ENCODE measurements around the gene MKKS. TPM values are rescaled to one million over a fixed set of nuclear protein-coding genes. Genes with fewer than 3 reads are reported as not detected.
A peak's percentile ranks its signal among the peaks of the same experiment; 100 is the strongest.

The MKKS gene
- total RNA-seq, 1 donor, result 7.6 TPM

- Histone ChIP-seq H3K4me2 (ENCODE audit: insufficient read depth, low read length) (no peak overlapping the region), H3K9me3 (ENCODE audit: low read depth, low read length) (no peaks in the 10 kb centered on the region), H3K27ac (ENCODE audit: low read depth, low read length) (no peak overlapping the region), H3K79me2 (ENCODE audit: insufficient read depth, low read length) (no peaks in the 10 kb centered on the region), H2AFZ (ENCODE audit: low read length) (no peak overlapping the region), H3K4me3 (ENCODE audit: insufficient read depth, low read length) (no peak overlapping the region), H3K36me3 (ENCODE audit: insufficient read depth, low read length) (no peaks in the 10 kb centered on the region), H3K27me3 (ENCODE audit: insufficient read depth, low read length) (no peaks in the 10 kb centered on the region), H4K20me1 (ENCODE audit: insufficient read depth, low read length) (no peaks in the 10 kb centered on the region), H3K4me1 (ENCODE audit: insufficient read depth, low read length) (no peaks in the 10 kb centered on the region)
- DNase-seq (ENCODE audit: insufficient read length, low spot score, missing footprints), result no peak
- TF ChIP-seq CTCF (IDR thresholded peaks at IDR 0.05; ENCODE audit: extremely low read depth, low read depth, low read length), result no peak
These were observed 73.1 kb downstream of the MKKS start for GRCh38 chr20:10360878-10361277.

GRCh38 chr20:10359621-10360040 lies 74.4 kb downstream of the MKKS start:
- Histone ChIP-seq H3K27me3 (ENCODE audit: insufficient read depth, low read length) (no peaks in the 10 kb centered on the region), H3K4me1 (ENCODE audit: insufficient read depth, low read length) (no peaks in the 10 kb centered on the region), H3K4me3 (ENCODE audit: insufficient read depth, low read length) (no peak overlapping the region), H3K36me3 (ENCODE audit: insufficient read depth, low read length) (no peaks in the 10 kb centered on the region), H4K20me1 (ENCODE audit: insufficient read depth, low read length) (no peaks in the 10 kb centered on the region), H2AFZ (ENCODE audit: low read length) (no peak overlapping the region), H3K9me3 (ENCODE audit: low read depth, low read length) (no peaks in the 10 kb centered on the region), H3K4me2 (ENCODE audit: insufficient read depth, low read length) (peak overlapping the region; percentile 34), H3K27ac (ENCODE audit: low read depth, low read length) (no peak overlapping the region), H3K79me2 (ENCODE audit: insufficient read depth, low read length) (no peaks in the 10 kb centered on the region)
- TF ChIP-seq CTCF (IDR thresholded peaks at IDR 0.05; ENCODE audit: extremely low read depth, low read depth, low read length), result no peak
- DNase-seq (ENCODE audit: insufficient read length, low spot score, missing footprints), result no peak

- H3K79me2 ChIP-seq (ENCODE audit: insufficient read depth, low read length), result no peaks in the 10 kb centered on the region
- H4K20me1 ChIP-seq (ENCODE audit: insufficient read depth, low read length), result no peaks in the 10 kb centered on the region
- peaks cover 6% of the 10 kb centered on the region for H3K4me1 ChIP-seq (ENCODE audit: insufficient read depth, low read length)
- no peak overlapping the region for H3K4me3 ChIP-seq (ENCODE audit: insufficient read depth, low read length)
- peak; percentile 71 for TF ChIP-seq CTCF (IDR thresholded peaks at IDR 0.05; ENCODE audit: extremely low read depth, low read depth, low read length)
- no peak overlapping the region for H3K27ac ChIP-seq (ENCODE audit: low read depth, low read length)
- DNase-seq (ENCODE audit: insufficient read length, low spot score, missing footprints), result no peak
- H3K4me2 ChIP-seq (ENCODE audit: insufficient read depth, low read length), result no peak overlapping the region
- H3K27me3 ChIP-seq (ENCODE audit: insufficient read depth, low read length), result no peaks in the 10 kb centered on the region
- no peaks in the 10 kb centered on the region for H3K36me3 ChIP-seq (ENCODE audit: insufficient read depth, low read length)
- H3K9me3 ChIP-seq (ENCODE audit: low read depth, low read length), result no peaks in the 10 kb centered on the region
- no peak overlapping the region for H2AFZ ChIP-seq (ENCODE audit: low read length)
These were observed 76.0 kb downstream of the MKKS start for GRCh38 chr20:10357974-10358373.

- H3K79me2 ChIP-seq (ENCODE audit: insufficient read depth, low read length), result no peaks in the 10 kb centered on the region
- H4K20me1 ChIP-seq (ENCODE audit: insufficient read depth, low read length), result no peaks in the 10 kb centered on the region
- H3K27ac ChIP-seq (ENCODE audit: low read depth, low read length), result no peak overlapping the region
- no peak for TF ChIP-seq CTCF (IDR thresholded peaks at IDR 0.05; ENCODE audit: extremely low read depth, low read depth, low read length)
- H3K36me3 ChIP-seq (ENCODE audit: insufficient read depth, low read length), result no peaks in the 10 kb centered on the region
- no peaks in the 10 kb centered on the region for H3K27me3 ChIP-seq (ENCODE audit: insufficient read depth, low read length)
- no peak overlapping the region for H3K4me2 ChIP-seq (ENCODE audit: insufficient read depth, low read length)
- H3K9me3 ChIP-seq (ENCODE audit: low read depth, low read length), result no peaks in the 10 kb centered on the region
- H3K4me1 ChIP-seq (ENCODE audit: insufficient read depth, low read length), result peaks cover 14% of the 10 kb centered on the region
- H2AFZ ChIP-seq (ENCODE audit: low read length), result no peak overlapping the region
- H3K4me3 ChIP-seq (ENCODE audit: insufficient read depth, low read length), result no peak overlapping the region
- DNase-seq (ENCODE audit: insufficient read length, low spot score, missing footprints), result no peak
These were observed 76.8 kb downstream of the MKKS start for GRCh38 chr20:10357061-10357708.

All from osteoblast (primary cell).